H9 (cell line): Measurements from ENCODE around the gene SH3GL1. TPM values are rescaled to one million over a fixed set of nuclear protein-coding genes. Genes with fewer than 3 reads are reported as not detected.

Source experiments
- DNase-seq: peaks from one replicate; pipeline ENCODE4 v3.0.0-alpha.2; 2017
- H2AFZ ChIP-seq: one replicate; pipeline ENCODE4 v1.6.1; 2013; ENCODE audit warnings: mild to moderate bottlenecking, low read length, control low read depth, moderate library complexity
- H2AK5ac ChIP-seq: 2 replicates; pipeline ENCODE4 v1.6.1; 2013; ENCODE audit warnings: low read length, control low read depth, mixed read lengths; ENCODE audit not compliant: insufficient read length
- H2BK120ac ChIP-seq: one replicate; pipeline ENCODE4 v1.6.1; 2013; ENCODE audit warnings: low read depth, mild to moderate bottlenecking, low read length, control low read depth, inconsistent platforms; ENCODE audit not compliant: poor library complexity, severe bottlenecking
- H2BK12ac ChIP-seq: 2 replicates; pipeline ENCODE4 v1.6.1; 2013; ENCODE audit warnings: low read length, control low read depth, mixed read lengths, low read depth; ENCODE audit not compliant: insufficient read length
- H2BK15ac ChIP-seq: 2 replicates; pipeline ENCODE4 v1.6.1; 2013; ENCODE audit warnings: low read depth, low read length, control low read depth
- H2BK20ac ChIP-seq: one replicate; pipeline ENCODE4 v1.6.1; 2013; ENCODE audit warnings: low read depth, mild to moderate bottlenecking, low read length, control low read depth, inconsistent platforms; ENCODE audit not compliant: poor library complexity, severe bottlenecking
- H2BK5ac ChIP-seq: 2 replicates; pipeline ENCODE4 v1.6.1; 2013; ENCODE audit warnings: low read length, control low read depth, mixed read lengths; ENCODE audit not compliant: insufficient read length
- H3K14ac ChIP-seq: 2 replicates; pipeline ENCODE4 v1.6.1; 2013; ENCODE audit warnings: low read length, control low read depth; ENCODE audit not compliant: insufficient read depth
- H3K18ac ChIP-seq: 2 replicates; pipeline ENCODE4 v1.6.1; 2013; ENCODE audit warnings: low read depth, mild to moderate bottlenecking, mixed read lengths, low read length, control low read depth; ENCODE audit not compliant: insufficient read length
- H3K23ac ChIP-seq: 2 replicates; pipeline ENCODE4 v1.6.1; 2013; ENCODE audit warnings: low read length, control low read depth, mixed read lengths, low read depth; ENCODE audit not compliant: insufficient read length
- H3K23me2 ChIP-seq: 2 replicates; pipeline ENCODE4 v1.6.1; 2013; ENCODE audit warnings: low read depth, mild to moderate bottlenecking, mixed read lengths, low read length, control low read depth; ENCODE audit not compliant: insufficient read length, poor library complexity, severe bottlenecking
- H3K27ac ChIP-seq: 2 replicates; pipeline ENCODE4 v1.5.1; 2013; ENCODE audit warnings: low read length, control low read depth, mixed read lengths, low read depth; ENCODE audit not compliant: insufficient read length
- H3K27me3 ChIP-seq: 2 replicates; pipeline ENCODE4 v1.6.1; 2013; ENCODE audit warnings: low read length, control low read depth, inconsistent platforms; ENCODE audit not compliant: insufficient read depth
- H3K4ac ChIP-seq: 2 replicates; pipeline ENCODE4 v1.6.1; 2013; ENCODE audit warnings: low read depth, mild to moderate bottlenecking, control low read depth, inconsistent platforms, low read length, moderate library complexity
- H3K4me1 ChIP-seq: 2 replicates; pipeline ENCODE4 v1.6.1; 2013; ENCODE audit warnings: low read length, control low read depth, inconsistent platforms; ENCODE audit not compliant: insufficient read depth
- H3K4me2 ChIP-seq: 2 replicates; pipeline ENCODE4 v1.6.1; 2013; ENCODE audit warnings: low read length, control low read depth, mixed read lengths; ENCODE audit not compliant: insufficient read length, insufficient read depth
- H3K56ac ChIP-seq: 2 replicates; pipeline ENCODE4 v1.6.1; 2013; ENCODE audit warnings: low read depth, mild to moderate bottlenecking, mixed read lengths, low read length, control low read depth; ENCODE audit not compliant: insufficient read length
- H3K79me1 ChIP-seq: 2 replicates; pipeline ENCODE4 v1.6.1; 2013; ENCODE audit warnings: low read depth, mild to moderate bottlenecking, moderate library complexity, low read length, control low read depth, inconsistent platforms; ENCODE audit not compliant: insufficient read depth, poor library complexity, severe bottlenecking
- H3K79me2 ChIP-seq: 2 replicates; pipeline ENCODE4 v1.6.1; 2013; ENCODE audit warnings: low read length, control low read depth, inconsistent platforms; ENCODE audit not compliant: insufficient read depth
- H3K9ac ChIP-seq: 2 replicates; pipeline ENCODE4 v1.6.1; 2013; ENCODE audit warnings: low read length, control low read depth, mixed read lengths; ENCODE audit not compliant: insufficient read length; ENCODE audit errors: extremely low read depth
- H3K9me3 ChIP-seq: one replicate; pipeline ENCODE4 v1.6.1; 2013; ENCODE audit warnings: low read depth, low read length, inconsistent platforms; ENCODE audit not compliant: control insufficient read depth
- H3T11ph ChIP-seq: one replicate; pipeline ENCODE4 v1.6.1; 2013; ENCODE audit warnings: mild to moderate bottlenecking, low read length, control low read depth, inconsistent platforms
- H4K20me1 ChIP-seq: one replicate; pipeline ENCODE4 v1.6.1; 2013; ENCODE audit not compliant: control insufficient read depth, insufficient read length, insufficient read depth
- H4K5ac ChIP-seq: 2 replicates; pipeline ENCODE4 v1.6.1; 2013; ENCODE audit warnings: low read depth, mild to moderate bottlenecking, mixed read lengths, low read length, control low read depth; ENCODE audit not compliant: insufficient read length
- H4K8ac ChIP-seq: replicated peaks from 2 replicates; pipeline ENCODE4 v1.6.1; 2013; ENCODE audit warnings: low read length, control low read depth, mixed read lengths, low read depth; ENCODE audit not compliant: insufficient read length
- H4K91ac ChIP-seq: 2 replicates; pipeline ENCODE4 v1.6.1; 2013; ENCODE audit warnings: low read depth, mild to moderate bottlenecking, moderate library complexity, mixed read lengths, low read length, control low read depth; ENCODE audit not compliant: insufficient read length
- H3K27ac Mint-ChIP-seq, 3 experiments: 2 replicates in 2 of 3; 3 replicates in 1 of 3; pipeline ENCODE4 v1.8.0; 2020 to 2021; ENCODE audit warnings: mixed read lengths in 3 of 3, mild to moderate bottlenecking in 1 of 3, moderate library complexity in 1 of 3
- H3K27me3 Mint-ChIP-seq: 2 replicates; pipeline ENCODE4 v1.8.0; 2021; ENCODE audit warnings: low read depth, mild to moderate bottlenecking, moderate library complexity, mixed read lengths
- H3K36me3 Mint-ChIP-seq, 3 experiments: 2 replicates in 2 of 3; 3 replicates in 1 of 3; pipeline ENCODE4 v1.8.0; 2020 to 2021; ENCODE audit warnings: low read depth in 3 of 3, mixed read lengths in 3 of 3; ENCODE audit not compliant: insufficient read depth in 1 of 3
- H3K4me1 Mint-ChIP-seq, 2 experiments: 2 replicates each; pipeline ENCODE4 v1.8.0; 2020; ENCODE audit warnings: mixed read lengths in 2 of 2
- H3K4me3 Mint-ChIP-seq, 2 experiments: 2 replicates in 1 of 2; 3 replicates in 1 of 2; pipeline ENCODE4 v1.8.0; 2020 to 2021; ENCODE audit warnings: mild to moderate bottlenecking in 2 of 2, mixed read lengths in 2 of 2, moderate library complexity in 1 of 2
- H3K9me3 Mint-ChIP-seq, 2 experiments: 2 replicates in 1 of 2; 3 replicates in 1 of 2; pipeline ENCODE4 v1.8.0; 2020; ENCODE audit warnings: mild to moderate bottlenecking in 2 of 2, mixed read lengths in 2 of 2, moderate library complexity in 1 of 2
- WGBS: extraction: QIAGEN DNeasy Blood & Tissue Kit; methylation state at CpG from one replicate; pipeline ENCODE4 v1.1.7; 2013; ENCODE audit warnings: missing lambda C conversion rate, low lambda C conversion rate, mixed read lengths; ENCODE audit not compliant: insufficient read length; ENCODE audit errors: extremely low coverage; 5-methylcytosine and 5-hydroxymethylcytosine counted together
- total RNA-seq: library from RNA; stranded (reverse); gene quantifications from 2 replicates; pipeline ENCODE4 v1.2.1, GENCODE V29; 2021
- TF ChIP-seq, protein P1 (sequence below): fragments of 200-600 bp; sonication (generic); conservative IDR thresholded peaks from 3 replicates; pipeline ENCODE4 v1.8.0; 2021; ENCODE audit warnings: antibody characterized with exemption, mild to moderate bottlenecking

Gene SH3GL1
- total RNA-seq, 1 experiment from 2014 or later, result 85.5 TPM

DNA sequence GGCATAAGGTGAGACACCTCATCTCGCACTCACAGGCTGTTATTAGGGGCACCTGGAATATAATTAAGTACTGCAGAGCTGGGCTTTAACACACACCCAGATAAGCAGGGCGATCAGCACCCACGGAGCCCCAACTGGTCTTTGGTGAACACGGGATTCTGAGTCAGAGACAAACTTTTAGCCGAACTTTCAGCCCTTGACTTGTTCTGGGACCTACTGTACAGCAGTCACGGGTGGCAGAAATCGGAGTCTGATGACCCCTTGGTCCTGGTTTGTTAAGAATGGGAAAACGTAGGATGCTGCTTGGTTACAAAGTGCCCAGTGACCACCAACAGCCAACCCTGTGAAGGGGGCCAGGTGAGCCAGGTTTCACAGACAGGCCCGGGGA is 9.0 kb downstream of the SH3GL1 start:
- no peaks in the 10 kb centered on the region; the same call in 1 of the 2 replicates for H3K27me3 Mint-ChIP-seq
- no peak overlapping the region for H3K4me2 ChIP-seq

More for the DNA sequence above, 9.0 kb downstream of the SH3GL1 start:
- Histone ChIP-seq H3K56ac (no peak overlapping the region), H4K91ac (no peak overlapping the region), H2AFZ (no peak overlapping the region), H3K18ac (no peak overlapping the region), H3K27me3 (no peaks in the 10 kb centered on the region), H3K9me3 (no peaks in the 10 kb centered on the region), H3K79me1 (peaks cover 6% of the 10 kb centered on the region), H3K23ac (no peak overlapping the region), H3K14ac (no peak overlapping the region), H2BK20ac (no peak overlapping the region), H2AK5ac (no peak overlapping the region), H3T11ph (no peak overlapping the region), H4K8ac (no peak overlapping the region), H3K27ac (no peak overlapping the region), H2BK15ac (no peak overlapping the region), H3K4me1 (no peaks in the 10 kb centered on the region; the same call in 1 of the 2 replicates), H2BK5ac (no peak overlapping the region), H3K9ac (no peak overlapping the region), H4K20me1 (no peaks in the 10 kb centered on the region), H4K5ac (no peak overlapping the region), H2BK12ac (no peak overlapping the region), H3K23me2 (no peaks in the 10 kb centered on the region), H3K79me2 (peaks cover 18% of the 10 kb centered on the region; the same call in 1 of the 2 replicates), H3K4ac (no peak overlapping the region), H2BK120ac (no peak overlapping the region)
- WGBS, result no CpG with 5 or more reads among the region's 9 CpGs
- peaks cover 5 to 21% (median 18%) of the 10 kb centered on the region in 3 experiments; a peak in 6 of 7 replicates for H3K36me3 Mint-ChIP-seq
- H3K27ac Mint-ChIP-seq, result no peak overlapping the region; a peak in 1 of 7 replicates
- TF ChIP-seq, protein P1, sequence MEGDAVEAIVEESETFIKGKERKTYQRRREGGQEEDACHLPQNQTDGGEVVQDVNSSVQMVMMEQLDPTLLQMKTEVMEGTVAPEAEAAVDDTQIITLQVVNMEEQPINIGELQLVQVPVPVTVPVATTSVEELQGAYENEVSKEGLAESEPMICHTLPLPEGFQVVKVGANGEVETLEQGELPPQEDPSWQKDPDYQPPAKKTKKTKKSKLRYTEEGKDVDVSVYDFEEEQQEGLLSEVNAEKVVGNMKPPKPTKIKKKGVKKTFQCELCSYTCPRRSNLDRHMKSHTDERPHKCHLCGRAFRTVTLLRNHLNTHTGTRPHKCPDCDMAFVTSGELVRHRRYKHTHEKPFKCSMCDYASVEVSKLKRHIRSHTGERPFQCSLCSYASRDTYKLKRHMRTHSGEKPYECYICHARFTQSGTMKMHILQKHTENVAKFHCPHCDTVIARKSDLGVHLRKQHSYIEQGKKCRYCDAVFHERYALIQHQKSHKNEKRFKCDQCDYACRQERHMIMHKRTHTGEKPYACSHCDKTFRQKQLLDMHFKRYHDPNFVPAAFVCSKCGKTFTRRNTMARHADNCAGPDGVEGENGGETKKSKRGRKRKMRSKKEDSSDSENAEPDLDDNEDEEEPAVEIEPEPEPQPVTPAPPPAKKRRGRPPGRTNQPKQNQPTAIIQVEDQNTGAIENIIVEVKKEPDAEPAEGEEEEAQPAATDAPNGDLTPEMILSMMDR, result no peak
- H3K4me3 Mint-ChIP-seq, result peak overlapping the region in 1 of 2 experiments; percentile 83; a peak in 1 of 5 replicates
- DNase-seq, result no peak
- H3K4me1 Mint-ChIP-seq, result peaks cover 40 to 62% of the 10 kb centered on the region in 2 experiments
- H3K9me3 Mint-ChIP-seq, result no peaks in the 10 kb centered on the region
